K562 (cell line): ENCODE results near the gene TKT. TPM values are rescaled to one million over a fixed set of nuclear protein-coding genes. Genes with fewer than 3 reads are reported as not detected.

Source experiments
- BHLHE40 ChIP-seq: IDR thresholded peaks from 2 replicates; pipeline ENCODE4 v1.6.1; 2011; ENCODE audit warnings: low read length, improper control_type of control experiment
- CAMTA2 ChIP-seq: fragments of 250-450 bp; sonication (Bioruptor Pico); conservative IDR thresholded peaks from 2 replicates; pipeline ENCODE4 v1.5.1; 2022
- FOXK1 ChIP-seq: sonication (generic); formaldehyde crosslinking; IDR thresholded peaks from 2 replicates; pipeline ENCODE4 v1.8.0; 2022; ENCODE audit warnings: missing genetic modification reagents, mild to moderate bottlenecking, borderline replicate concordance
- KDM1A ChIP-seq, 2 experiments: fragments of 450-650 bp; IDR thresholded peaks; 2 replicates each; pipeline ENCODE4 v1.6.1; 2016; ENCODE audit warnings: mild to moderate bottlenecking in 2 of 2
- NONO ChIP-seq, 2 experiments: fragments of 200-400 bp in 1 of 2; fragments of 450-650 bp in 1 of 2; formaldehyde crosslinking in 1 of 2; IDR thresholded peaks; 2 replicates each; pipeline ENCODE4 v1.6.1; 2017; ENCODE audit warnings: low read depth in 2 of 2, mild to moderate bottlenecking in 2 of 2, moderate library complexity in 2 of 2, low read length in 1 of 2
- PURB ChIP-seq: sonication (generic); formaldehyde crosslinking; IDR thresholded peaks from 2 replicates; pipeline ENCODE4 v1.9.0; 2021; ENCODE audit warnings: low read depth, mild to moderate bottlenecking, missing genetic modification reagents
- SMC3 ChIP-seq: conservative IDR thresholded peaks from 2 replicates; pipeline ENCODE4 v1.6.1; 2011; ENCODE audit warnings: low read depth, low read length, improper control_type of control experiment; ENCODE audit not compliant: insufficient read depth
- TCF7L2 ChIP-seq: fragments of 150-350 bp; IDR thresholded peaks from 2 replicates; pipeline ENCODE4 v1.6.1; 2016; ENCODE audit warnings: low read depth, mild to moderate bottlenecking, low read length, moderate library complexity
- polyA plus RNA-seq, 8 experiments: library from polyadenylated mRNA; depleted of rRNA in 4 of 8; stranded (reverse) in 5 of 8; unstranded in 3 of 8; fragments of >200 nt; fragmentation: Nextera tagmentation in 2 of 8; fragmentation: Illumina TruSeq in 1 of 8; extraction: Ambion mirVana in 2 of 8; extraction: Trizol in 1 of 8; gene quantifications; 2 replicates each; pipeline versions ENCODE4 v1.2.1 to v1.2.3, GENCODE V29; 2011 to 2014; ENCODE audit warnings: inconsistent platforms in 1 of 8, missing spikeins in 1 of 8
- total RNA-seq, 7 experiments: library from RNA; depleted of rRNA in 6 of 7; stranded (reverse); fragments of >200 nt in 6 of 7; fragmentation: Illumina TruSeq in 2 of 7; extraction: Trizol in 2 of 7; gene quantifications; 2 replicates each; pipeline versions ENCODE4 v1.2.1 to v1.2.3, GENCODE V29; 2011 to 2021; ENCODE audit warnings: low replicate concordance in 1 of 7
- TF ChIP-seq, protein P1 (sequence below): fragments of 450-650 bp; IDR thresholded peaks from 2 replicates; pipeline ENCODE4 v1.6.1; 2016; ENCODE audit warnings: antibody characterized with exemption
- TF ChIP-seq, protein P2 (sequence below): fragments of 450-650 bp; IDR thresholded peaks from 2 replicates; pipeline ENCODE4 v1.6.1; 2017; ENCODE audit warnings: mild to moderate bottlenecking, moderate library complexity
- TF ChIP-seq, protein P3 (sequence below): fragments of 150-350 bp; IDR thresholded peaks from 2 replicates; pipeline ENCODE4 v1.6.1; 2014; ENCODE audit warnings: low read depth, mild to moderate bottlenecking, low read length, borderline replicate concordance
- TF ChIP-seq, protein P4 (sequence below), 2 experiments: fragments of 450-650 bp; IDR thresholded peaks; 2 replicates each; pipeline ENCODE4 v1.6.1; 2016
- TF ChIP-seq, protein P5 (sequence below): sonication (generic); formaldehyde crosslinking; IDR thresholded peaks from 2 replicates; pipeline ENCODE4 v1.8.1; 2022; ENCODE audit warnings: missing genetic modification reagents

Gene TKT
- total and polyA plus RNA-seq, 9 of the 15 experiments (the other 6 are each of a cell fraction or from before 2014, with no cell fraction given): 58.1 to 401 (median 187) TPM

DNA sequence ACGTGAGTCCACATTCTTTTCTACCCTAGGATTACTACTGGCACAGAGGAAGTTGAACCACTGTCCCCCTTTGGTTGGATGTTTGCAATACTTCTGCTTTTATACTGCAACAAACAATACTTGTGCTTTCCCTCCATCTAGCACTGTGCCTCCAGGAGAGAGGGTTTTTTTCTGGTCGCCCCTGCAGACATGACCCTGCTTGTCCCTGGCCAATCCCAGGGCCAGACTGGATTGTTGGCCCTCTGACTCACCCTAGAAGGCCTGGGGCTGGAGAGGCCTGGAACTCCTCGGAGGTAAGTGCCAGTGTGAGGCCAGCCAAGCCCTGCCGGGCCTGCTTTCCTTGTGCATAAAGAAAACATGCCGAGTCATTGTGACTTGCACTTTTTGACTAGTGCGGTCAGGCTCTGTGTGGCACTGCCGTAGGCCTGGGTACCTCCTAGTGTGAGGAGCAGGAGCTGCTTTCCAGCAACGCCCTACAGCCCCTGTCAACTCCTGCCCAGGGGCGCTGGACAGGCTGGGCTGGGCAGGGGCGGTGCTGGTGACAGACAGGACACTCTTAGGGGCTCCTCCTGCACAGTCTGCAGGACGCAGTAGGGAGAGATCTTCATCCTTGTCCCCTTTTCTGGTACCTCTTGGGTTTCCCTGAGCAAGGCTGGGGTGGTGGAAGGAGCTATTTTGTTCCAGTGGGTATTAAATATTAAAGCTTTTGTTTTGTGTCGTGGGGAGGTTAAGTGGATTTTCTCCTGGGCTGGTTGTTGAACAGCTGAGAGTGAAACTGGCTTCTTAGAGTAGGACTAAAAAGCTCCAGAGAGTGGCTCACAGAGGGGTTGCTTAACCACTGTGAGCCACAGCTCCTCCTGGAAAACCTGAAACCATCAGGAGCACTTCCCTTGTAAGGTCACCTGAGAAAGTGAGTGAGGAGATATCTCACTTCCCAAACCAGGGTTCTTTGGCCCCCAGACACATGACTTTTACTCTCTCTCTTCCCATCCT is 14.4 kb upstream of the TKT start (continued):
- TF ChIP-seq, protein P1, sequence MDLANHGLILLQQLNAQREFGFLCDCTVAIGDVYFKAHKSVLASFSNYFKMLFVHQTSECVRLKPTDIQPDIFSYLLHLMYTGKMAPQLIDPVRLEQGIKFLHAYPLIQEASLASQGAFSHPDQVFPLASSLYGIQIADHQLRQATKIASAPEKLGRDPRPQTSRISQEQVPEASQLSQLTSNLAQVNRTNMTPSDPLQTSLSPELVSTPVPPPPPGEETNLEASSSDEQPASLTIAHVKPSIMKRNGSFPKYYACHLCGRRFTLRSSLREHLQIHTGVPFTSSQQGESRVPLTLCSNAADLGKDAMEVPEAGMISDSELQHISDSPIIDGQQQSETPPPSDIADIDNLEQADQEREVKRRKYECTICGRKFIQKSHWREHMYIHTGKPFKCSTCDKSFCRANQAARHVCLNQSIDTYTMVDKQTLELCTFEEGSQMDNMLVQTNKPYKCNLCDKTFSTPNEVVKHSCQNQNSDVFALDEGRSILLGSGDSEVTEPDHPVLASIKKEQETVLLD: peak; percentile 70
- no peak for TF ChIP-seq CAMTA2 (CRISPR knock-in tag)
- 0 out of 2 replicates have a peak, but pooled peaks have one; percentile 6 for TF ChIP-seq BHLHE40
- TF ChIP-seq, protein P2, sequence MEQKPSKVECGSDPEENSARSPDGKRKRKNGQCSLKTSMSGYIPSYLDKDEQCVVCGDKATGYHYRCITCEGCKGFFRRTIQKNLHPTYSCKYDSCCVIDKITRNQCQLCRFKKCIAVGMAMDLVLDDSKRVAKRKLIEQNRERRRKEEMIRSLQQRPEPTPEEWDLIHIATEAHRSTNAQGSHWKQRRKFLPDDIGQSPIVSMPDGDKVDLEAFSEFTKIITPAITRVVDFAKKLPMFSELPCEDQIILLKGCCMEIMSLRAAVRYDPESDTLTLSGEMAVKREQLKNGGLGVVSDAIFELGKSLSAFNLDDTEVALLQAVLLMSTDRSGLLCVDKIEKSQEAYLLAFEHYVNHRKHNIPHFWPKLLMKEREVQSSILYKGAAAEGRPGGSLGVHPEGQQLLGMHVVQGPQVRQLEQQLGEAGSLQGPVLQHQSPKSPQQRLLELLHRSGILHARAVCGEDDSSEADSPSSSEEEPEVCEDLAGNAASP: no peak
- TF ChIP-seq, protein P3, sequence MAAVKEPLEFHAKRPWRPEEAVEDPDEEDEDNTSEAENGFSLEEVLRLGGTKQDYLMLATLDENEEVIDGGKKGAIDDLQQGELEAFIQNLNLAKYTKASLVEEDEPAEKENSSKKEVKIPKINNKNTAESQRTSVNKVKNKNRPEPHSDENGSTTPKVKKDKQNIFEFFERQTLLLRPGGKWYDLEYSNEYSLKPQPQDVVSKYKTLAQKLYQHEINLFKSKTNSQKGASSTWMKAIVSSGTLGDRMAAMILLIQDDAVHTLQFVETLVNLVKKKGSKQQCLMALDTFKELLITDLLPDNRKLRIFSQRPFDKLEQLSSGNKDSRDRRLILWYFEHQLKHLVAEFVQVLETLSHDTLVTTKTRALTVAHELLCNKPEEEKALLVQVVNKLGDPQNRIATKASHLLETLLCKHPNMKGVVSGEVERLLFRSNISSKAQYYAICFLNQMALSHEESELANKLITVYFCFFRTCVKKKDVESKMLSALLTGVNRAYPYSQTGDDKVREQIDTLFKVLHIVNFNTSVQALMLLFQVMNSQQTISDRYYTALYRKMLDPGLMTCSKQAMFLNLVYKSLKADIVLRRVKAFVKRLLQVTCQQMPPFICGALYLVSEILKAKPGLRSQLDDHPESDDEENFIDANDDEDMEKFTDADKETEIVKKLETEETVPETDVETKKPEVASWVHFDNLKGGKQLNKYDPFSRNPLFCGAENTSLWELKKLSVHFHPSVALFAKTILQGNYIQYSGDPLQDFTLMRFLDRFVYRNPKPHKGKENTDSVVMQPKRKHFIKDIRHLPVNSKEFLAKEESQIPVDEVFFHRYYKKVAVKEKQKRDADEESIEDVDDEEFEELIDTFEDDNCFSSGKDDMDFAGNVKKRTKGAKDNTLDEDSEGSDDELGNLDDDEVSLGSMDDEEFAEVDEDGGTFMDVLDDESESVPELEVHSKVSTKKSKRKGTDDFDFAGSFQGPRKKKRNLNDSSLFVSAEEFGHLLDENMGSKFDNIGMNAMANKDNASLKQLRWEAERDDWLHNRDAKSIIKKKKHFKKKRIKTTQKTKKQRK: no peak
- no peak for TF ChIP-seq NONO (IDR thresholded peaks at IDR 0.05; ENCODE audit: low read depth in 2 of 2, low read length in 1 of 2)
- no peak for TF ChIP-seq TCF7L2
- no peak for TF ChIP-seq SMC3
- no peak for TF ChIP-seq FOXK1 (CRISPR knock-in tag)
- no peak for TF ChIP-seq KDM1A (IDR thresholded peaks at IDR 0.05)
- TF ChIP-seq, protein P4, sequence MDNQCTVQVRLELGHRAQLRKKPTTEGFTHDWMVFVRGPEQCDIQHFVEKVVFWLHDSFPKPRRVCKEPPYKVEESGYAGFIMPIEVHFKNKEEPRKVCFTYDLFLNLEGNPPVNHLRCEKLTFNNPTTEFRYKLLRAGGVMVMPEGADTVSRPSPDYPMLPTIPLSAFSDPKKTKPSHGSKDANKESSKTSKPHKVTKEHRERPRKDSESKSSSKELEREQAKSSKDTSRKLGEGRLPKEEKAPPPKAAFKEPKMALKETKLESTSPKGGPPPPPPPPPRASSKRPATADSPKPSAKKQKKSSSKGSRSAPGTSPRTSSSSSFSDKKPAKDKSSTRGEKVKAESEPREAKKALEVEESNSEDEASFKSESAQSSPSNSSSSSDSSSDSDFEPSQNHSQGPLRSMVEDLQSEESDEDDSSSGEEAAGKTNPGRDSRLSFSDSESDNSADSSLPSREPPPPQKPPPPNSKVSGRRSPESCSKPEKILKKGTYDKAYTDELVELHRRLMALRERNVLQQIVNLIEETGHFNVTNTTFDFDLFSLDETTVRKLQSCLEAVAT (IDR thresholded peaks at IDR 0.05): peak in 1 of 2 experiments; percentile 20; a peak in 1 of 4 replicates
- TF ChIP-seq, protein P5, sequence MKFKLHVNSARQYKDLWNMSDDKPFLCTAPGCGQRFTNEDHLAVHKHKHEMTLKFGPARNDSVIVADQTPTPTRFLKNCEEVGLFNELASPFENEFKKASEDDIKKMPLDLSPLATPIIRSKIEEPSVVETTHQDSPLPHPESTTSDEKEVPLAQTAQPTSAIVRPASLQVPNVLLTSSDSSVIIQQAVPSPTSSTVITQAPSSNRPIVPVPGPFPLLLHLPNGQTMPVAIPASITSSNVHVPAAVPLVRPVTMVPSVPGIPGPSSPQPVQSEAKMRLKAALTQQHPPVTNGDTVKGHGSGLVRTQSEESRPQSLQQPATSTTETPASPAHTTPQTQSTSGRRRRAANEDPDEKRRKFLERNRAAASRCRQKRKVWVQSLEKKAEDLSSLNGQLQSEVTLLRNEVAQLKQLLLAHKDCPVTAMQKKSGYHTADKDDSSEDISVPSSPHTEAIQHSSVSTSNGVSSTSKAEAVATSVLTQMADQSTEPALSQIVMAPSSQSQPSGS (CRISPR knock-in tag): no peak
- no peak for TF ChIP-seq PURB
